Esophagus muscularis mucosa (tissue), 4 donors: ENCODE measurements around the gene MRPL11. TPM values are rescaled to one million over a fixed set of nuclear protein-coding genes. Genes with fewer than 3 reads are reported as not detected.

Source experiments
- DNase-seq: peaks from one replicate; pipeline ENCODE4 v3.0.0-alpha.2; 2017; ENCODE audit errors: extremely low spot score
- H3K27ac ChIP-seq, 4 donors: fragments of 200-600 bp; sonication (generic); replicated peaks in 1 of 4; 1 replicate in 3 of 4; 2 replicates in 1 of 4; pipeline ENCODE4 v1.5.1; 2016 to 2019; ENCODE audit warnings: mild to moderate bottlenecking in 1 of 4
- H3K27me3 ChIP-seq, 4 donors: fragments of 200-600 bp; sonication (generic); one replicate each; pipeline versions ENCODE4 v1.5.1 to v1.6.0; 2016 to 2019
- H3K36me3 ChIP-seq, 4 donors: fragments of 200-600 bp; sonication (generic); one replicate each; pipeline ENCODE4 v1.5.1; 2016 to 2019
- H3K4me1 ChIP-seq, 4 donors: fragments of 200-600 bp; sonication (generic); one replicate each; pipeline ENCODE4 v1.5.1; 2016 to 2019
- H3K4me3 ChIP-seq, 4 donors: fragments of 200-600 bp; sonication (generic); 1 replicate in 2 of 4; 2 replicates in 2 of 4; pipeline ENCODE4 v1.5.1; 2016 to 2019; ENCODE audit warnings: mild to moderate bottlenecking in 4 of 4, moderate library complexity in 1 of 4
- H3K9me3 ChIP-seq, 4 donors: fragments of 200-600 bp; sonication (generic); 1 replicate in 3 of 4; 2 replicates in 1 of 4; pipeline ENCODE4 v1.5.1; 2016 to 2019
- CTCF ChIP-seq, 3 experiments: fragments of 200-600 bp in 2 of 3; fragments of 450-650 bp in 1 of 3; sonication (generic) in 2 of 3; IDR thresholded peaks; one replicate each; pipeline ENCODE4 v1.5.1; 2017 to 2019; ENCODE audit warnings: antibody characterized with exemption in 3 of 3, mild to moderate bottlenecking in 2 of 3, moderate library complexity in 1 of 3
- EP300 ChIP-seq: sonication (generic); formaldehyde crosslinking; IDR thresholded peaks from one replicate; pipeline ENCODE4 v1.6.1; 2017; ENCODE audit warnings: antibody characterized with exemption
- POLR2A ChIP-seq: fragments of 450-650 bp; IDR thresholded peaks from one replicate; pipeline ENCODE4 v1.6.1; 2017; ENCODE audit warnings: antibody characterized with exemption, moderate library complexity, mild to moderate bottlenecking, low read depth
- POLR2AphosphoS5 ChIP-seq, 2 donors: sonication (generic); formaldehyde crosslinking; IDR thresholded peaks; one replicate each; pipeline ENCODE4 v1.6.1; 2017; ENCODE audit warnings: antibody characterized with exemption in 2 of 2
- WGBS: methylation state at CpG from one replicate; pipeline ENCODE4 v1.1.5; 2018; 5-methylcytosine and 5-hydroxymethylcytosine counted together
- intact Hi-C: fragments of 100-400 bp; cut with DNase I; formaldehyde crosslinking; loops from one replicate; pipeline ENCODE4 v1.15.1; 2023
- total RNA-seq, 4 donors: library from RNA; depleted of rRNA; stranded (reverse); fragments of >200 nt; gene quantifications; one replicate each; pipeline versions ENCODE4 v1.1.0 to v1.2.1, GENCODE V29; 2016

MRPL11 gene
- total RNA-seq, 4 donors from 2014 or later: 46.1 to 51.5 (median 48.7) TPM

DNA sequence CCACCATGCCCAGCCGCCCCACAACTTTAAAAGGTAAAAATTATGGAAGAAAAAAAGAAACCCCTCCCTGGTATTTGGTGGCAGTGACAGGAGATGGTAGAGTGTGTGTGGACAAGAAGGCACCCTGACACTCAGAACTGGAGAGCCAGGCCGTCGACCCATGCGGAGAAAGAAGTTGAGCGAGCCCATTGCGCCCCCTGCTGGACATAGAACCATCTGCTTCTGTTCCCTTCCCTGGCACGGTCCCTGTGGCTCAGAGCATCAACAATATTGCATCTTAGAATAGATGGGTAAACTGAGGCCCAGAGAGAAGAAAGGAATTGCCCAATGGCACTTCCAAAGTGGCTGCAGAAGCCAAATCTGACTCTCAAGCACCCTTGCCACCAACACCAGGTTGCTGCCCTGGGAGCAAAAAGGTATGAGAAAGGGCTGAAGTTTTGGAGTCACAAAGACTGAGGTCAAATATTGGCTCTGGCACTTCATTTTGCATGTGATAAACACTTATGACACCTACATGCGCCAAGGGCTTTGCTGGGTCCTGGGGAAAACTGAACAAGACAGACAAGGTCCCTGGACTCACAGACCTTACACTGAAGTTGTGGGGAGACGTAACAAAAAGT lies 8.6 kb downstream of the MRPL11 start:
- H3K27me3 ChIP-seq: no peaks in the 10 kb centered on the region
- WGBS: 30% methylated on average over 9 of the region's 9 CpGs
- intact Hi-C loops: loop anchor here (1.0 kb wide), 1 partner anchor 22 kb away; no protein-coding TSS in a partner anchor
- peaks cover 0 to 3% (median 0%) of the 10 kb centered on the region in 4 donors for H3K4me1 ChIP-seq
- H3K4me3 ChIP-seq: no peak overlapping the region
- H3K27ac ChIP-seq: no peak overlapping the region
- TF ChIP-seq POLR2AphosphoS5 (IDR thresholded peaks at IDR 0.05) (peak in 1 of 2 donors; percentile 54), POLR2A (no peak), EP300 (no peak), CTCF (IDR thresholded peaks at IDR 0.05) (peak; percentile 87 to 94 (median 88))
- H3K36me3 ChIP-seq: peaks cover 10 to 50% (median 28%) of the 10 kb centered on the region in 4 donors
- no peaks in the 10 kb centered on the region for H3K9me3 ChIP-seq
- DNase-seq: no peak

DNA sequence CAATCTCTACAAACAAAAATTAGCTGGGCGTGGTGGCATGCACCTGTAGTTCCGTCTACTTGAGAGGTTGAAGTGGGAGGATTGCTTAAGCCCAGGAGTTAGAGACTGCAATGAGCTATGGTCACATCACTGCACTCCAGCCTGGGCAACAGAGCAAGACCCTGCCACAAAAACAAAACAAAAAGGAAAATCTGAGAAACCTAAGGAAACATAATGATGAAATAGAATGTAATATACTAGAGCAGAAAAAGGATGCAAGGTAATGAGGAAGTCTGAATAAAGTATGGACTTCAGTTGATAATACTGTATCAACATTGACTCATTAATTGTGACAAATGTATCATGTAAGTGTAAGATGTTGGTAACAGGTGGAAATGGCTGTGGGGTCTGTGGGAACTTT lies 9.7 kb downstream of the MRPL11 start:
- peaks cover 9 to 50% (median 31%) of the 10 kb centered on the region in 4 donors for H3K36me3 ChIP-seq
- H3K9me3 ChIP-seq: no peaks in the 10 kb centered on the region
- intact Hi-C loops: no loop called here
- 75% methylated on average over 2 of the region's 2 CpGs for WGBS
- peaks cover 0 to 3% (median 0%) of the 10 kb centered on the region in 4 donors for H3K4me1 ChIP-seq
- TF ChIP-seq CTCF (IDR thresholded peaks at IDR 0.05) (no peak), POLR2AphosphoS5 (IDR thresholded peaks at IDR 0.05) (no peak), POLR2A (no peak), EP300 (no peak)
- H3K27me3 ChIP-seq: no peaks in the 10 kb centered on the region
- H3K27ac ChIP-seq: no peak overlapping the region
- H3K4me3 ChIP-seq: no peak overlapping the region
- no peak for DNase-seq

- Histone ChIP-seq H3K4me1 (peaks cover 1 to 6% (median 2%) of the 10 kb centered on the region in 4 donors), H3K27ac (no peak overlapping the region), H3K4me3 (no peak overlapping the region), H3K36me3 (peaks cover 0 to 57% (median 32%) of the 10 kb centered on the region in 4 donors), H3K9me3 (peaks cover 0 to 3% (median 0%) of the 10 kb centered on the region in 4 donors), H3K27me3 (no peaks in the 10 kb centered on the region)
- 43% methylated on average over 2 of the region's 23 CpGs for WGBS
- TF ChIP-seq EP300 (no peak), CTCF (IDR thresholded peaks at IDR 0.05) (no peak), POLR2A (no peak), POLR2AphosphoS5 (IDR thresholded peaks at IDR 0.05) (no peak)
- intact Hi-C loops: no loop called here
- no peak for DNase-seq
These were observed 12.3 kb downstream of the MRPL11 start for GRCh38 chr11:66426314-66426713.

DNA sequence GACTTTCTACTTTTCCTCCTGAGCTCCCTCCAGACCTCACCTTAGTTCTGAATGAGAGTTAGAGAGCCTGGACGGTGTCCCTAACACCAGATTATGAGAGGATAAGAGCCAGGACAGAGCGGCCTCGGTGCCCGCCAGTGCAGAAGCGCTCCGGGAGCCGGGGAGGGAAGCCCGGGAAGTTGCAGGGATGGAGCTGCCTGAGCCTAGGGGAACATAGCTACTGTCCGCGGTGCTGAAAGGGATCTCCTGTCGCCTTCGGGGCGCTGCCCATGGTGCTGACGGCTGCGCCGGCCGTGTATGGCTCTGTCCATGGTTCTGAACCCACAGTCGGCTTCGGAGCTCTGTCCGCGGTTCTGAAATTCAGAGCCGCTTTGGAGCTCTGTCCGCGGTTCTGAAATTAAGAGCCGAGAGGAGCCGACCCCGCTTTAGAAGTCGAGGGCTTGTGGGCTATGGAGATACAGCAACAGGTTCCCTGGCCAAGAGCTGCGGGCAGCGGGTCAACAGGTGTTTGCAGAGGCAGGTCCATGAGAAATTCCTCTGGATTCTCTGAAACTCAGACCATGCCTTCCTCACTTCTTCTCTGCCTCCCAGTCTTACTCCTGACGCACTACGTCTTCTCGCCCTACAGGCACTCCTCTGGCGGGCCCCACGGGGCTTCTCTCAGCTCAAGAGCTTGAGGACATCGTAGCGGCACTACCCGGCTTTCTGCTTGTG lies 17.0 kb downstream of the MRPL11 start:
- no peak overlapping the region for H3K4me3 ChIP-seq
- peaks cover 0 to 52% (median 30%) of the 10 kb centered on the region in 4 donors for H3K36me3 ChIP-seq
- 19% methylated on average over 27 of the region's 38 CpGs for WGBS
- peak in 2 of 3 experiments; percentile 12 to 35 for TF ChIP-seq CTCF (IDR thresholded peaks at IDR 0.05)
- peak; percentile 92 to 94 for TF ChIP-seq POLR2AphosphoS5 (IDR thresholded peaks at IDR 0.05)
- peak; percentile 39 for TF ChIP-seq POLR2A
- no peak for TF ChIP-seq EP300
- H3K27ac ChIP-seq: peak overlapping the region in 3 of 4 donors; percentile 46 to 72 (median 57)
- no peaks in the 10 kb centered on the region for H3K27me3 ChIP-seq
- peaks cover 0 to 3% (median 0%) of the 10 kb centered on the region in 4 donors for H3K9me3 ChIP-seq
- intact Hi-C loops: no loop called here
- H3K4me1 ChIP-seq: peaks cover 36 to 44% (median 40%) of the 10 kb centered on the region in 4 donors
- peak; percentile 96 for DNase-seq
